Activated T-cell treated with anti-CD3 and anti-CD28 coated beads, Interleukin-2, amount 50 U/mL, for 72 hours (primary cell): ENCODE measurements around the gene AGMAT. TPM values are rescaled to one million over a fixed set of nuclear protein-coding genes. Genes with fewer than 3 reads are reported as not detected.

ENCODE experiments used
- ATAC-seq, 2 donors: fragments of 150-1000 bp; cut with Tn5 transposase; replicated peaks in 1 of 2; 2 replicates each; pipeline ENCODE4 v1.10.0; 2021; ENCODE audit warnings: moderate library complexity in 2 of 2, mild to moderate bottlenecking in 1 of 2
- DNase-seq, 2 donors: peaks; one replicate each; pipeline ENCODE4 v3.0.0; 2021 to 2022; ENCODE audit warnings: mixed read lengths in 1 of 2
- H3K27ac Mint-ChIP-seq: one replicate; pipeline ENCODE4 v1.8.0; 2022; ENCODE audit warnings: mild to moderate bottlenecking, moderate library complexity, mixed read lengths
- H3K27me3 Mint-ChIP-seq: one replicate; pipeline ENCODE4 v1.8.0; 2022; ENCODE audit warnings: low read depth, mixed read lengths
- H3K36me3 Mint-ChIP-seq, 2 donors: one replicate each; pipeline ENCODE4 v1.8.0; 2022; ENCODE audit warnings: mixed read lengths in 2 of 2, mild to moderate bottlenecking in 1 of 2; ENCODE audit not compliant: insufficient read depth in 2 of 2
- H3K4me1 Mint-ChIP-seq: one replicate; pipeline ENCODE4 v1.8.0; 2022; ENCODE audit warnings: low read depth, mixed read lengths
- H3K4me3 Mint-ChIP-seq, 2 donors: one replicate each; pipeline ENCODE4 v1.8.0; 2022; ENCODE audit warnings: mild to moderate bottlenecking in 2 of 2, mixed read lengths in 2 of 2, moderate library complexity in 2 of 2
- H3K9me3 Mint-ChIP-seq, 2 donors: one replicate each; pipeline ENCODE4 v1.8.0; 2022; ENCODE audit warnings: mixed read lengths in 2 of 2
- total RNA-seq, 2 donors: library from RNA; stranded (reverse); gene quantifications; one replicate each; pipeline ENCODE4 v1.2.3, GENCODE V29; 2022

AGMAT gene
- total RNA-seq, 2 donors from 2014 or later: 7.8 to 8.5 TPM

DNA sequence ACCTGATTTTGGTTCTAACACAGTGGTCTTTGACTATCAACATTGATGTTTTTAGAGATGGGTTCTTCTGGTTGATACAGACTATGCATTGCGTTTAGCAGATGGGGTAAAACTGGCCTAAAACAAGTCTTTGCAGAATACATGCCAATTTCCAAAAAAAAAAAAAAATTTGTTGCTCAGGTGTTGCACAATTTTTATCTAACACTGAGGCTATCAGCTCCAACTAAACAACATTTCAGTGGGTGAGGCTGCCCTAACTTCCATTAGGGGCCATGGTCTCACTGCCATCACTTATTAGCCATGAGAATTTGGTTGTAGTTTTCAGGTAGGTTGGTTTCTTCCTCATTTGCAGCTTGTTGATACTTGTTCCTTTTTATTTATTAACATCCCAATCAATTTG lies 14.0 kb downstream of the AGMAT start:
- ATAC-seq (no peak), DNase-seq (no peak)
- H3K27ac Mint-ChIP-seq: peak overlapping the region; percentile 70
- no peaks in the 10 kb centered on the region for H3K4me1 Mint-ChIP-seq
- no peaks in the 10 kb centered on the region for H3K27me3 Mint-ChIP-seq
- H3K9me3 Mint-ChIP-seq: no peaks in the 10 kb centered on the region
- no peak overlapping the region for H3K4me3 Mint-ChIP-seq
- H3K36me3 Mint-ChIP-seq: peaks cover 3 to 6% of the 10 kb centered on the region in 2 donors

DNA sequence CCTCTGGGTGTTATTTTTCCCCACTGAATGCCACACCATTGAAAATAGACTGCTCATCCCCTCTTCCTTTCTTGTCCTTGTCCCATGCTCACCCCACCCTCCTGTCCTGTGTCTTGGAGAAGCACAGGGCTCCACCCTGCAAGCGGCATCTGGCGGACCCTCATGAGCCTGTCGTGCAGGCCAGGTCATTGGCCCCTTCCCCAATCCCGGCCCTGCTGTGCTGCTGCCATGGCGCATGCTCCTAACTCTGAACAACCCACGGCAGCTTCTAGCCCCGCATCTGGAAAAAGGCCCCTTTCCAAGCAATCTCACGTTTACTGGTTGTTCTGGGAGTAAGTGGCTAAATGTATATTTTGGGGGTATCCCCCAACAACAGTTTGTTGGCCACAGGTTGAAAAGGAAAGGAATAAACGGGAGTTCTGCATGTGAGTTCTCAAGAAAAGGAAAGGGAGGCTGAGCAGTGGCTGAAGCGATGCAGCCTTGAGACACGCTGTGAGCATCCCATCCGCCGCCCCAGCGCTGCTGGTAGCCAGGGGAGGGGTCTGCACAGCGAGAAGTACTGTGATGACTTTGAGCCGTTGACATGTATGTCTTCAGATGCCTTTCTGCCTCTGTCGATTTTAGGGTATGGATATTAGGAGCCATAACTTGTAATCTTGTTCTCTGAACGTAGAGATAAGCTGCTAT lies 16.3 kb downstream of the AGMAT start:
- ATAC-seq (no peak), DNase-seq (no peak)
- Mint-ChIP-seq H3K9me3 (no peaks in the 10 kb centered on the region), H3K27ac (no peak overlapping the region), H3K27me3 (no peaks in the 10 kb centered on the region), H3K36me3 (peaks cover 3 to 9% of the 10 kb centered on the region in 2 donors), H3K4me3 (no peak overlapping the region), H3K4me1 (no peaks in the 10 kb centered on the region)

DNA sequence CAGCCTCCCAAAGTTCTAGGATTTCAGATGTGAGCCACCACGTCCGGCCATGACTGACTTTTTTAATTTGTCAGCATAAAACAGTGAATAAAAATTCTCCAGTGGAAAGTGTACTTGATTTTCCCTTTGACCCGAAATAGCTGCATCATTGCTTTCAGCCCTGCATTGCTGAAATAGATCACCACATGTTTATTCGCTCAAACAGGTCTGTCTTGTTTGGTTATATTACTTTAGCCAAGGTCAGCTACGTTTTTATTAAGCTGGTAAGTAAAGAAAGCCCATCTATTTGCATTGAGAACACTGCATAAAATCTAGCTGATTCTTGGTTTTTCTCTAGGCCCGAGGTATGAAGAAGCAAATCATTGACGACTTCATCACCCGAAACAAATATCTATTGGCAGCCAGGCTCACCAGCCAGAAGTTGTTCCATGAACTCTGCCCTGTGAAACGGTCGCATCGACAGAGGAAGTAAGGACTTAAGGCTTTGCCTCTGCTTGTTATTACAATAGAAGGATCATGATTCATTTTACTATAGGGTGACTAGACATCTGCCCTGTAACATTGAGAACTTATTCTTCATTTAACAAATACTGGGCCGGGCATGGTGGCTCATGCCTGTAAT lies 25.6 kb downstream of the AGMAT start:
- Mint-ChIP-seq H3K4me3 (no peak overlapping the region), H3K9me3 (no peaks in the 10 kb centered on the region), H3K36me3 (peaks cover 0 to 2% of the 10 kb centered on the region in 2 donors), H3K27ac (no peak overlapping the region), H3K4me1 (no peaks in the 10 kb centered on the region), H3K27me3 (no peaks in the 10 kb centered on the region)
- no peak for ATAC-seq
- DNase-seq: no peak

DNA sequence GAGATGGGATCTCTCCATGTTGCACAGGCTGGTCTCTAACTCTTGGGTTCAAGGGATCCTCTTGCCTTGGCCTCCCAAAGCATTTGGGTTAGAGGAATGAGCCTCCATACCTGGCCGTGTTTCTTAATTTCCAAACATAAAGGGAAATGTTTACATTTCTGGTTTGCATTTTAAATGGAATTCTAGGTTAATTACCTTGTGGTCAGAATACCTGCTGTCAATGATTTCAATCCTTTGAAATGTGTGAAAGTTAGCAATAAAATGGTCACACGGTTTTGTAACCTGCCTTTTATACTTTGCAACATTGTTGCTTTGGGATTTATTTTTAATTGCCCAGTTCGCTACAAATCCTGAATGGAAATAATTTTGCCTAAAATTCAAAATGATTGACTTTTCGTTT lies 26.3 kb downstream of the AGMAT start:
- no peak overlapping the region for H3K4me3 Mint-ChIP-seq
- no peak overlapping the region for H3K27ac Mint-ChIP-seq
- H3K27me3 Mint-ChIP-seq: no peaks in the 10 kb centered on the region
- no peaks in the 10 kb centered on the region for H3K9me3 Mint-ChIP-seq
- ATAC-seq (no peak), DNase-seq (no peak)
- H3K36me3 Mint-ChIP-seq: peaks cover 0 to 2% of the 10 kb centered on the region in 2 donors
- no peaks in the 10 kb centered on the region for H3K4me1 Mint-ChIP-seq

DNA sequence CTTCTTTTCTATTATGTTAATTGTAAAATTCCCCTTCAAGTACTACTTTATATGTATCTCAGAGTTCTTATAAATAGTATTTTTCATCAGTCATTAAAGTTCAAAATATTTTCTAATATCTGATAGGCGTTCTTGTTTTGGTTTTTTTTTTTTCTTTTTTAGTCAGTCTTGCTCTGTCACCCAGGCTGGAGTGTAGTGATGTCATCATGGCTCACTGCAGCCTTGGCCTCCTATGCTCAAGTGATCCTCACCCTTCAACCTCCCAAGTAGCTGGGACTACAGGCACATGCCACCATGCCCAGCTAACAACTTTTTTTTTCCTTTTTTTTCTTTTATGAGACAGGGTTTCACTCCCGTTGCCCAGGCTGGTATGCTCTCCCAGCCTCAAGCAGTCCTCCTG lies 27.3 kb downstream of the AGMAT start:
- Mint-ChIP-seq H3K27me3 (no peaks in the 10 kb centered on the region), H3K4me1 (no peaks in the 10 kb centered on the region), H3K36me3 (peaks cover 0 to 2% of the 10 kb centered on the region in 2 donors), H3K27ac (no peak overlapping the region), H3K4me3 (no peak overlapping the region), H3K9me3 (no peaks in the 10 kb centered on the region)
- DNase-seq: no peak
- ATAC-seq: no peak

DNA sequence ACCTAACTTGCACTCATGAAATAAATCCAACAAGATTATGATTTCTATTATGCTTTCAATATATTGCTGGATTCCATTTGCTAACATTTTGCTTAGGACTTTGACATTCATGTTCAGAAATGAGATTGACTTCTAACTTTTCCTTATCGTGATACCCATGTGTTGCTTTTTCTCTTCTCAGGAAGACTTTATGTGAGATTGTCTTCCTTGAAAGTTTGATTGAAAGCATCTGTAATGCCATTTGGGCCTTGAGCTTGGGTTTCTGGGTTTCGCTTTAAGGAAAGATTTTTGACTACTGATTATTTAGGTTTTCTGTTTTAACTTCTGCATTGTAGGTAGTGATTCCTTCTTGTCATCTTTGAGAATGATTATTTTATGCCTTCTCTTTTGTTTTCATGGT lies 27.8 kb downstream of the AGMAT start:
- DNase-seq: no peak
- H3K4me1 Mint-ChIP-seq: no peaks in the 10 kb centered on the region
- H3K27me3 Mint-ChIP-seq: no peaks in the 10 kb centered on the region
- H3K9me3 Mint-ChIP-seq: no peaks in the 10 kb centered on the region
- H3K27ac Mint-ChIP-seq: no peak overlapping the region
- H3K4me3 Mint-ChIP-seq: no peak overlapping the region
- no peak for ATAC-seq
- peaks cover 0 to 2% of the 10 kb centered on the region in 2 donors for H3K36me3 Mint-ChIP-seq

DNA sequence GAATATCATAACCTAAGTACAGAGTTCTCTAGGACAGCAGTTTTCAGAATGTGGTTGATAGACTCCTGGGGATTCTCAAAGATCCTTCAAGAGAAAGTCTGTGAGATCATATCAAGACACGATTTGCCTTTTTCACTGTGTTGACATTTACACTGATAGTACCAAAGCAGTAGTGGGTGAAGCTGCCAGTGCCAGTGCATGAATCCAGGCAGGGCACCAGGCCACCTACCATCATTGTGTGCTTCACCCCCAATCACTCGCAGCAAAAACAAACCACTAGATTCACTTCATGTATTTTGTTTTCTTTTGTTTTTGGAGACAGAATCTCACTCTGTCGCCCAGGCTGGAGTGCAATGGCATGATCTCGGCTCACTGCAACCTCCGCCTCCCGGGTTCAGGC lies 34.3 kb downstream of the AGMAT start:
- Mint-ChIP-seq H3K27ac (no peak overlapping the region), H3K9me3 (no peaks in the 10 kb centered on the region), H3K4me1 (no peaks in the 10 kb centered on the region), H3K4me3 (no peak overlapping the region), H3K36me3 (peaks cover 6 to 8% of the 10 kb centered on the region in 2 donors), H3K27me3 (no peaks in the 10 kb centered on the region)
- no peak for ATAC-seq
- no peak for DNase-seq

DNA sequence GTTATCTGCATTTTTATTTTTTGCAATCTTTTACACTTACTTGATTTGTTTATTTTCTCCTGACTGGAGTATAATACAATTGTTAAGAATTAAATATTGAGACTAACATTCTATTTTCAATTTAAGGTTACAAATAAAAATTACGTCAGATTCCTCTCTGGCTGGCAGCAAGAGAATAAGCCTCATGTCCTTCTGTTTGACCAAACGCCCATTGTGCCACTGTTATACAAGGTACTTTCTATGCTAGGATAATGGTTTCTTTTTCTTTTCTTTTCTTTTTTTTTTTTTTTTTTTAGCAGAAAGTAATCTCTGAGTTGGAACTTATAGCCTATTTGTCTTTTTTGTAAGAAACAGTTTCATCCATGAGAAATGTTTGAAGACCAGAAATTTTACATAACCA lies 38.2 kb downstream of the AGMAT start:
- Mint-ChIP-seq H3K27ac (no peak overlapping the region), H3K9me3 (no peaks in the 10 kb centered on the region), H3K4me3 (no peak overlapping the region), H3K27me3 (no peaks in the 10 kb centered on the region), H3K36me3 (peaks cover 6 to 8% of the 10 kb centered on the region in 2 donors), H3K4me1 (no peaks in the 10 kb centered on the region)
- ATAC-seq (no peak), DNase-seq (no peak)

DNA sequence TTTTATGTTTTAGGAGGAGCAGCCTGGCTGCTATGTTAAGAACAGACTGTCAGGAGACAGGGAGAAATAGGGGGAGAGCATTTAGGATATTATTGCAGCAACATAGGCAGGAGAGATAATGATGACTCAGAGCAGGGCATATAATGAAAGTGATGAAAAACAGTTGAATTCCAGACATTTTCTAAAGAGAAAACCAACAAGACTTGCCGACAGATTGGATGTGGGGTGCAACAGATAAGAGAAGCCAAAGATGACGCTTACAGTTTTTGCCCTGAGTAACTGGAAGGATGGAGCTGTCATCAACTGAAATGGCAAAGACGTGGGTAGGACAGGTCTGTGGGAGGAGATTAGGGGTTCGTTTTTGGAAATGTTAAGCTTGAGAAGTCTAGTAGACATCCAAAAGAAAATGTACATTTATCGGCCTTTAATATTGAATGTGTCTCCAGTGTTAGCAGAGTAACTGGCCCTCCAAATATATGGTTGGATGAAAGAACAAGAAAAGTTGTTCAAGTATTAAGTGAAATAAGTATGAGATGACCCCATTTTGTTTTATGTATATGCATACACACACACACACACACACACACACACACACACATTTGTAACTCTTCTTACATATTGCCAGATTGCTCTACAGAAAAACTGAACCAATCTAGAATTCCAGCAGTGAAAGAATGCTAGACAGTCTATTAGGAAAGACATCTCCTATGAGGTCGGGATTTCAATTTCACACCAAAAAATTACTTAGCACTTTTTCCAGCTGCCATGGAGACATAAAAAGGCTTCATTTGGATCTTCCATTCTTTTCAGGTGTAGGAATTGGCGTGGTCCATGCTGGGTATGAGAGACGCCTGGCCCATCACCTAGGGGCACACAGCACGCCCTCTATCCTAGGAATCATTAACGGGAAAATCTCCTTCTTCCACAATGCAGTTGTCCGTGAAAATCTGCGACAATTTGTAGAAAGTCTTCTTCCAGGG lies 41.0 kb downstream of the AGMAT start:
- Mint-ChIP-seq H3K4me3 (no peak overlapping the region), H3K27ac (no peak overlapping the region), H3K27me3 (no peaks in the 10 kb centered on the region), H3K9me3 (no peaks in the 10 kb centered on the region), H3K4me1 (no peaks in the 10 kb centered on the region), H3K36me3 (peaks cover 4 to 5% of the 10 kb centered on the region in 2 donors)
- no peak for ATAC-seq
- DNase-seq: no peak

DNA sequence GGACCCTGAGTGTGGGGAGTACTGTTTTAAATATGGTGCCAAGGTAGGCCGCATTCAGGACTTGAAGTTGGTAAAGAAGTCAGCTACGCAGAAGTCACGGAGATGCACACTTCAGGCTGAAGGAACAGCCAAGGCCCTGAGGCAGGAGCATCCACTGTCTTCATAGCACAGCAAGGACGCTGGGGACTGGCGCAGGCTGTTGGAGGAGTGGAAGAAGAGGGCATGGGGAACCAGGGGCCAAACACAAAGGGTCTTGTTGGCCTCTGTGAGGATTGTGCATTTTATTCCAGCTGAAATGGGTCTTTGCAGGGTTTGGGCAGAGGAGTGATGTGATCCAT lies 41.6 kb downstream of the AGMAT start:
- Mint-ChIP-seq H3K4me3 (no peak overlapping the region), H3K9me3 (no peaks in the 10 kb centered on the region), H3K36me3 (peaks cover 5 to 6% of the 10 kb centered on the region in 2 donors), H3K27ac (no peak overlapping the region), H3K4me1 (no peaks in the 10 kb centered on the region), H3K27me3 (no peaks in the 10 kb centered on the region)
- ATAC-seq (no peak), DNase-seq (no peak)

DNA sequence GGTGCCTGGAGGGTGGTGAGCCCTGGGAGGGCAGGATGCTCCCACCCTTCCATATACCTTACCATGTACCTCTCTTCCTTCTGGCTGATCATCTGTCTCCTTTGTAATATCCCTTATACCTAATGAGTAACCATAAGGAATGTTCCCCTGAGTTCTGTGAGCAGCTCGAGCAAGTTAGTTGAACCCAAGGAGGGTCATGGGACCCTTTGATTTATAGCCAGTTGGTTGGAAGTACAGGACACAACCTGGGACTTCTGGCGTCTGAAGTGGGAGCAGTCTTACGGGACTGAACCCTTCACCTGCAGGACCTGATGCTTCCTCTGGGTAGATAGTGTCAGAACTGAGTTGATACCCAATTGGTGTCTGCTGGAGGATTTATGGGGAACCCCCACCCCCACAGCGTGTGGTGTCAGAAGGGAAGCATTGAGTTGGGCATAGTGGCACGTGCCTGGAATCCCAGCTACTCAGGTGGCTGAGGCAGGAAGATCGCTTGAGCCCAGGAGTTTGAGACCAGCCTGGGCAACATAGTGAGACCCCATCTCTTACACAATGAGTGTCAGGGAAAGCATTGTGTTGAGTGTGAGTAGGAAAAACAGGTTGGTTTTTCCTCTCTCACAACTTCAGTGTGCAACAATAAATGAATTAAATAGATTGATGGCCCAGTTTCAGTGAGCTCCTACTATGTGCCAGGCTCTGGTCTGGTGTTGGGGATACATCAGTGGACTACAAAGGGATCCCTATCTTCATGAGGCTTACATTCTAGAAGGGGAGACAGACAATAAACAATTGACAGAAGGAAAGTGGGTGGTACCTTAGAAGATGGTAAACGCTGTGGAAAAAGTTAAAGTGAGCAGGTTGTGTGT lies 42.2 kb downstream of the AGMAT start:
- ATAC-seq (no peak), DNase-seq (no peak)
- no peak overlapping the region for H3K4me3 Mint-ChIP-seq
- H3K9me3 Mint-ChIP-seq: no peaks in the 10 kb centered on the region
- no peak overlapping the region for H3K27ac Mint-ChIP-seq
- H3K27me3 Mint-ChIP-seq: no peaks in the 10 kb centered on the region
- no peaks in the 10 kb centered on the region for H3K4me1 Mint-ChIP-seq
- peaks cover 3% of the 10 kb centered on the region in 2 donors for H3K36me3 Mint-ChIP-seq

DNA sequence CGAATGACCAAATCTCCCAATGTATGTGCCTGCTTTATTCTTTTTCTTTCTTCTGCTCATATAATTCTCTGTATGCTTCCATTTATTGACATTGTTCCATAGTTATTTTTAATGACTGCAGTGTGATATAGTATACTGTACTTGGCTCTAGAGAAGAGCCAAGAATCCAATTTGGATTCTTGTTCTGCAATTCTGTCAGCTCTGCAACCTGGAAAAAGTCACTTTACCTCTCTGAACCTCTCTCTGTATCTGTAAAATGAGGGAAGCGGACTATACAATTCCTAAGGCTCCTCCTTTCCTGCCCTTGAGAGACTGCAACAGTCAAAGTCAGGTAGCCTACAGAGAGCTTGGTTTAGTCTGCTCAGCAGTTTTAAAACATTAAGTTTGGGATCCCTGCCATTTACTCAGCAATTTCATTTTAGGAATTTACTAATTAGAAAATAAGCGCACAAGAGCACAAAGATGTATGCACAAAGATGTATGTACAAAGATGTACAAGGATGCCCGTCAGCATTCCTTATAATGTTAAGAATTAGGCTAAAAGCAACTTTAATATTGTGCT lies 43.5 kb downstream of the AGMAT start:
- ATAC-seq (no peak), DNase-seq (no peak)
- Mint-ChIP-seq H3K4me1 (no peaks in the 10 kb centered on the region), H3K27ac (no peak overlapping the region), H3K4me3 (no peak overlapping the region), H3K27me3 (no peaks in the 10 kb centered on the region), H3K36me3 (peaks cover 2 to 5% of the 10 kb centered on the region in 2 donors), H3K9me3 (no peaks in the 10 kb centered on the region)
